Spinal cord (tissue), 10 donors: ENCODE results near the gene CEP72. TPM values are rescaled to one million over a fixed set of nuclear protein-coding genes. Genes with fewer than 3 reads are reported as not detected.

Source experiments
- DNase-seq, 6 donors: peaks; one replicate each; pipeline versions ENCODE4 v3.0.0 to v3.0.0-alpha.2; 2013 to 2015; ENCODE audit warnings: low spot score in 6 of 6, low read depth in 4 of 6
- H3K27ac ChIP-seq: one replicate; pipeline ENCODE4 v1.5.1; 2013; ENCODE audit warnings: low read depth, low read length, control low read depth
- H3K27me3 ChIP-seq: one replicate; pipeline ENCODE4 v1.6.1; 2013; ENCODE audit warnings: low read length; ENCODE audit not compliant: control insufficient read depth, insufficient read depth
- H3K36me3 ChIP-seq: one replicate; pipeline ENCODE4 v1.6.1; 2013; ENCODE audit warnings: low read length; ENCODE audit not compliant: control insufficient read depth, insufficient read depth
- H3K4me1 ChIP-seq: one replicate; pipeline ENCODE4 v1.6.1; 2013; ENCODE audit warnings: low read length; ENCODE audit not compliant: control insufficient read depth, insufficient read depth
- H3K4me3 ChIP-seq: one replicate; pipeline ENCODE4 v1.5.1; 2013; ENCODE audit warnings: low read depth, low read length, control low read depth
- H3K9me3 ChIP-seq: one replicate; pipeline ENCODE4 v1.6.1; 2013; ENCODE audit warnings: low read length; ENCODE audit not compliant: control insufficient read depth, insufficient read depth
- WGBS: methylation state at CpG from one replicate; pipeline ENCODE4 v1.1.5; 2013; ENCODE audit warnings: missing lambda C conversion rate; ENCODE audit not compliant: insufficient coverage; 5-methylcytosine and 5-hydroxymethylcytosine counted together
- polyA plus RNA-seq, 2 donors: library from polyadenylated mRNA; unstranded; fragments of 120-200 nt; gene quantifications; one replicate each; pipeline ENCODE4 v1.2.1, GENCODE V29; 2013; ENCODE audit not compliant: insufficient read length in 2 of 2
- total RNA-seq, 2 donors: library from RNA; depleted of rRNA in 1 of 2; stranded (reverse); fragments of 120-200 nt in 1 of 2; fragments of >200 nt in 1 of 2; gene quantifications; one replicate each; pipeline versions ENCODE4 v1.2.3 to v1.2.4, GENCODE V29; 2013 to 2014
- donor health status: healthy.

Gene CEP72
- total and polyA plus RNA-seq, 4 donors = 3.5 to 12.1 (median 9.1) TPM

DNA sequence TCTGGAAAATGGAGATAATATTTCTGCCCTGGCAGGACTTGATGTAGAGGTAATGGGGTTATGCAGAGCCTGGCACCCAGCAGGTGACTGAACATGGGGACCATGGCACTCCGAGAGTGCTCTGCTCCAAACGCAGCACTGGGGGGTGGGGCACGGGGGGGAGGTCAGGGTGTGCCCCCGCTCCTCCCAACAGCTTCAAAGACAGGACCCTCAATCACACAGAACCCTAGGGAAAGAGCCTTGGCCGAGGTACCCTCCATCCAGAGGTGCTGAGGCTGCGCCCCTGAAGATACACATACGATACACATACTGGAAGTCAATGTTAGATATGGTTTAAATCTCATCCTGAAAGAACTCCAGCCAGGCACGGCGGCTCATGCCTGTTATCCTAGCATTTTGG lies 26.6 kb upstream of the CEP72 start:
- Histone ChIP-seq H3K27ac (no peak overlapping the region), H3K4me1 (no peaks in the 10 kb centered on the region), H3K27me3 (peaks cover 4% of the 10 kb centered on the region), H3K4me3 (no peak overlapping the region), H3K9me3 (no peaks in the 10 kb centered on the region), H3K36me3 (no peaks in the 10 kb centered on the region)
- 71% methylated on average over 7 of the region's 9 CpGs for WGBS
- no peak for DNase-seq

DNA sequence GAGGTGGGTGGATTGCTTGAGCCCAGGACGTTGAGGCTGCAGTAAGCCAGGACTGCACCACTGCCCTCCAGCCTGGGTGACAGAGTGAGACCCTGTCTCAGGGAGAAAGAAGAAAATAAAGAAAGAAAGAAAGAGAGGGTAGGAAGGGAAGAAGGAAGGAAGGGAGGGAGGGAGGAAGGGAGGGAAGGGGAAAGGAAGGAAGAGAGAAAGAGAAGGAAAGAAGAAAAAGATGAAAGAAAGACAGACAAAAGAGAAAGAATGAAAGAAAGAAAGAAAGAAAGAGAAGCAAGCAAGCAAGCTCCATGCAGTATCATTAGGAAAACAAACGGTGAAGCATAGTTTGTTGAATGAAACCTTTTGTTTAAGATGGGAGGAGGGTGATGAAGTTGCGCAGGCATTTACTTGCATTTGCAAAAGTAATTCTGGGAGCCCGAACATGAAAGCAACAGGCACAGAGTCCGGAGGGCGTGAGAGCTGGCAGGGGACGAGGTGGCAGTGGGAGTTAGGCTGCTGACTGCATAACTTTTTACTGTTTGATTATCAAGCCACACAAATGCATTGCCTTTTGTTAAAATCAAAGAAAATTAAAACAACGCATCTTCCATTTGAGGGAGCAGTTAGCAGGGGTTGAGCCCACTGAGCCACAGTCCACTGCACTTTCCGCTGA lies 26.0 kb upstream of the CEP72 start:
- Histone ChIP-seq H3K27me3 (peaks cover 4% of the 10 kb centered on the region), H3K4me3 (no peak overlapping the region)
- WGBS = 45% methylated on average over 5 of the region's 9 CpGs

DNA sequence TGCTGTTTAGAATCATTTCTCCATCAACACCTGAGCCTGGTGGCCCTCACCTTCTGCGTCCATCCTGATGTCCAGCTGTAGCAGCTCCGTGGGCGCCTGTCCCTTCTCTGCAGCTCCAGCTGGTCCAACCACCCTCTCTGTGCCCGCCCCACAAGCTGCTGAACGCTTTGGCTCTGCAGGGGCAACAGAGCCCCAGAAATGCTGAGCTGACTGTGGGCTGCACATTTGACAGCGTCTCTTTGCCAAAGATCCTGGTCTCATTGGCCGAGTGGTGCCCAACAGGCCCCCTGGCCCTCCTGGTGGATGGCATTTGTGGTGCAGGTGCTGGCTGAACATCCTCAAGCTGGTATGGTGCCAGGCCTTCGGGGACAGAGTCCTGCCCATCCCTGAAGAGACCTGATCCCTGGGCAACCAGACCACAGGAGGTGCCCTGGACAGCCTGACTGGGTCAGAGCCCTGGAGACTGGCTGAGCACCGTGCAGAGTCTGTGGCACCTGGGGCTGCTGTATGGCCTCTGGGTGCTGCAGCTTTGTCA lies 25.3 kb upstream of the CEP72 start:
- no peak overlapping the region for H3K4me3 ChIP-seq
- peaks cover 4% of the 10 kb centered on the region for H3K27me3 ChIP-seq
- H3K4me1 ChIP-seq = no peaks in the 10 kb centered on the region
- no peak overlapping the region for H3K27ac ChIP-seq
- 84% methylated on average over 9 of the region's 9 CpGs for WGBS
- no peaks in the 10 kb centered on the region for H3K9me3 ChIP-seq
- no peaks in the 10 kb centered on the region for H3K36me3 ChIP-seq
- no peak for DNase-seq

More for the DNA sequence above, 26.0 kb upstream of the CEP72 start:
- H3K4me1 ChIP-seq = no peaks in the 10 kb centered on the region
- no peaks in the 10 kb centered on the region for H3K9me3 ChIP-seq
- DNase-seq = no peak
- no peaks in the 10 kb centered on the region for H3K36me3 ChIP-seq
- no peak overlapping the region for H3K27ac ChIP-seq

GRCh38 chr5:587403-587802 lies 24.7 kb upstream of the CEP72 start:
- no peak for DNase-seq
- H3K36me3 ChIP-seq = no peaks in the 10 kb centered on the region
- 94% methylated on average over 4 of the region's 6 CpGs for WGBS
- H3K27ac ChIP-seq = no peak overlapping the region
- H3K4me3 ChIP-seq = no peak overlapping the region
- H3K27me3 ChIP-seq = peaks cover 4% of the 10 kb centered on the region
- H3K9me3 ChIP-seq = no peaks in the 10 kb centered on the region
- H3K4me1 ChIP-seq = no peaks in the 10 kb centered on the region

DNA sequence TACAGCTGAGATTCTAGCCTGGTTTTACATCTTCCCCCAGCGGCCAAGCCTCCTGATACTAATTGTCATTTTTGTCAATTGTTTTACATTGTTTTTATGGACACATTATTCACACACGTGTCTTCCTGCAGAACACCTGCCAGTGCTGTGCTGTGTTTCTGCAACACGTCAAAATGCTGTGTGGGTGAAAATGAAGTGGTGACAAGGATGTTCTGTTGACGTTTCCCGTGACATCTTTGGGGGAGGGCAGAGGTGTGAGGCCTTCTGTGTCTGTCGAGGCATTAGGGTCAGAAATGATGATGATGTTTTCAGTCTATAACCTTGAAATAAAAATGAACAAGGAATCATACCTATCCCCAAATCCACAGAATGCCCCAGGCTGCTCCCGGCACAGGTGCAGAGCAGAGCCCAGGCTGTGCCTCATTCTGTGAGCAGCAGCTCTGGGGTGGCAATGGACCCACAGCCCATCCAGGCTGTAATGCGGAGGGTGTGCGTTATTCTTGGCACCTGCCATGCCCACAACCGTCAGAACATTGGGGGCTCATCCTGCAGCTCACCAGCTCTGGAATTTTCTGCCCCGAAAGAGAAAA lies 23.6 kb upstream of the CEP72 start:
- Histone ChIP-seq H3K4me3 (no peak overlapping the region), H3K27me3 (peaks cover 4% of the 10 kb centered on the region)
- DNase-seq = no peak

DNA sequence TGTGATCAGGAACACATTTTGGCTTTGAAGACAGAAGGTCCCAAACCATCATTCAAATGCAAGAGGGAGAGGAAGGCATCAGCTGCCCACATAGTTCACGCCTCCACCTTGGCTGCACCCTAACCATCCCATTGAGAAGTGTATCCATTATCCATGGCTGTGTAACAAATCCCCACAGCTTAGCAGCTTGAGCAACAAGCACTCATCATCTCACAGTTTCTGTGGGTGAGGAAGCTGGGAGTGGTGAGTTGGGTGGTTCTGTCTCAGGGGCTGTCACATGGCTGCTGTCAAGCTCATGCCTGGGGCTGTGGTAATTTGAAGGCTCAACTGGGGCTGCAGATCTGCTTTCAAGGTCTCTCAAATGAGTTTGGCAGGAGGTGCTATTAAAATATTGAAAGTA lies 23.0 kb upstream of the CEP72 start:
- H3K9me3 ChIP-seq = no peaks in the 10 kb centered on the region
- WGBS = no CpG with 5 or more reads among the region's 1 CpG
- no peak for DNase-seq
- H3K27me3 ChIP-seq = peaks cover 8% of the 10 kb centered on the region
- no peaks in the 10 kb centered on the region for H3K4me1 ChIP-seq
- no peak overlapping the region for H3K4me3 ChIP-seq
- H3K27ac ChIP-seq = no peak overlapping the region
- H3K36me3 ChIP-seq = no peaks in the 10 kb centered on the region

More for the DNA sequence above, 23.6 kb upstream of the CEP72 start:
- Histone ChIP-seq H3K36me3 (no peaks in the 10 kb centered on the region), H3K4me1 (no peaks in the 10 kb centered on the region), H3K9me3 (no peaks in the 10 kb centered on the region), H3K27ac (no peak overlapping the region)
- WGBS = 85% methylated on average over 8 of the region's 11 CpGs

DNA sequence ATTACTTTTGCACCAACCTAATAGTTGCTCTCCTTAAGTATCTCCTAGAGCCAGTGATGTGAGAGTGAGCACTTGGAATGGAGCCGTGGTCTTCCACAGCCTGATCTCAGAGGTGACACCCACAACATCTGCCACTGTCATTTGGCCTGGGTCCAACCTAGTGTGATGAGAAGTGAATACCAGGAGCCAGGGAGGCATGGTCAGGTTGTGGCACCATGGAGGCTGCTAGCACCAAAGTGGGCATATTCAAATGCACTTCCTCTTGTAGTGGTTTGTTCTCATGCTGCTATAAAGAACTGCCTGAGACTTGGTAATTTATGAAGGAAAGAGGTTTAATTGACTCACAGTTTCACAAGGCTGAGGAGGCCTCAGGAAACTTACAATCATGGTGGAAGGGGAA lies 22.6 kb upstream of the CEP72 start:
- H3K4me3 ChIP-seq = no peak overlapping the region
- no peaks in the 10 kb centered on the region for H3K36me3 ChIP-seq
- H3K27me3 ChIP-seq = peaks cover 8% of the 10 kb centered on the region
- H3K4me1 ChIP-seq = no peaks in the 10 kb centered on the region
- no peaks in the 10 kb centered on the region for H3K9me3 ChIP-seq
- H3K27ac ChIP-seq = no peak overlapping the region
- WGBS = no CpG with 5 or more reads among the region's 1 CpG
- no peak for DNase-seq

GRCh38 chr5:590346-590745 lies 21.8 kb upstream of the CEP72 start:
- peaks cover 8% of the 10 kb centered on the region for H3K27me3 ChIP-seq
- DNase-seq = no peak
- no peak overlapping the region for H3K27ac ChIP-seq

DNA sequence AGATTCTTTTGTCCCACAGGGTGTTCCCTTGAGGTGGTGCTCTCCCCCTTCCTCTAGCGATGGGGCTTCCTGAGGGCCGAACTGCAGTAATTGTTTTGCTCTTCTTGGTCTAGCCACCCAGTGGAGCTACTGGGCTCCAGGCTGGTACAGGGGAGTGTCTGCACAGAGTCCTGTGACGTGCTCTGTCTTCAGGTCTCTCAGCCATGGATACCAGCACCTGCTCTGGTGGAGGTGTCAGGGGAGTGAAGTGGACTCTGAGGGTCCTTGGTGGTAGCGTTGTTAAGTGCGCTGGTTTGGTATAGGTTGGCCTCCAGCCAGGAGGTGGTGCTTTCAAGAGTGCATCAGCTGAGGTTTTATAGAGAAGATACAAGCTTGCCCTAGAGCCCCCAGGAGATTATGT lies 20.4 kb upstream of the CEP72 start:
- H3K4me3 ChIP-seq = no peak overlapping the region
- peaks cover 8% of the 10 kb centered on the region for H3K27me3 ChIP-seq
- H3K27ac ChIP-seq = no peak overlapping the region
- no peaks in the 10 kb centered on the region for H3K36me3 ChIP-seq
- H3K9me3 ChIP-seq = no peaks in the 10 kb centered on the region
- no peaks in the 10 kb centered on the region for H3K4me1 ChIP-seq
- no peak for DNase-seq
- 87% methylated on average over 5 of the region's 5 CpGs for WGBS

More at GRCh38 chr5:590346-590745, 21.8 kb upstream of the CEP72 start:
- Histone ChIP-seq H3K9me3 (no peaks in the 10 kb centered on the region), H3K4me3 (no peak overlapping the region), H3K36me3 (no peaks in the 10 kb centered on the region), H3K4me1 (no peaks in the 10 kb centered on the region)

- H3K9me3 ChIP-seq = no peaks in the 10 kb centered on the region
- H3K4me1 ChIP-seq = no peaks in the 10 kb centered on the region
- H3K27me3 ChIP-seq = peaks cover 8% of the 10 kb centered on the region
- H3K36me3 ChIP-seq = no peaks in the 10 kb centered on the region
- no peak overlapping the region for H3K4me3 ChIP-seq
- WGBS = 70% methylated on average over 3 of the region's 5 CpGs
- H3K27ac ChIP-seq = no peak overlapping the region
- DNase-seq = no peak
Measured at GRCh38 chr5:592158-592557, 20.0 kb upstream of the CEP72 start.
